K562 treated with DMSO at 1 percent for 24 hours (cell line): ENCODE results near the gene RLIM. TPM values are rescaled to one million over a fixed set of nuclear protein-coding genes. Genes with fewer than 3 reads are reported as not detected.

Source experiments
- total RNA-seq: library from RNA; unstranded; fragments of 300-600 nt; gene quantifications from 2 replicates; pipeline ENCODE4 v1.2.3, GENCODE V29; 2022; ENCODE audit warnings: low read depth; ENCODE audit not compliant: insufficient read depth

RLIM gene
- 4.9 and 5.0 TPM in 2 replicates for total RNA-seq

GRCh38 chrX:74614093-74614909 is at the start of gene RLIM:
RLIM (minus strand) TSS chrX:74614624; CDS start chrX:74595977, 18,647 bp downstream.

Other genes with a start within 250 kb of the RLIM start
- 0.06 TPM in 1 of 2 replicates, not detected in the other for gene SLC16A2, start 193.1 kb downstream of the RLIM start, total RNA-seq